SK-N-SH (cell line): ENCODE measurements around the gene PDCD6IP. TPM values are rescaled to one million over a fixed set of nuclear protein-coding genes. Genes with fewer than 3 reads are reported as not detected.

ENCODE experiments used
- CTCF ChIA-PET: fragments of 300-600, 350-600 bp; formaldehyde crosslinking; extraction: SDS; loops from one replicate; lab custom pipeline; 2021; lab: Yijun Ruan, JAX
- POLR2A ChIA-PET: fragments of 350-600 bp; sonication (Branson Sonifier 250); formaldehyde crosslinking; extraction: SDS; loops from one replicate; lab custom pipeline; 2020; ENCODE audit warnings: antibody characterized with exemption, inconsistent platforms; lab: Yijun Ruan, JAX
- DNase-seq: peaks from one replicate; pipeline ENCODE4 v3.0.0; 2012
- H2AFZ ChIP-seq: fragments of 200-600 bp; sonication (generic); 2 replicates; pipeline ENCODE4 v1.8.1; 2016; ENCODE audit warnings: antibody characterized with exemption, mild to moderate bottlenecking, low read depth
- H3F3A ChIP-seq: fragments of 200-600 bp; sonication (generic); replicated peaks from 2 replicates; pipeline ENCODE3; 2016; ENCODE audit warnings: antibody characterized with exemption, mild to moderate bottlenecking; ENCODE audit not compliant: insufficient read depth
- H3K27ac ChIP-seq, 2 experiments: fragments of 200-500 bp in 1 of 2; fragments of 200-600 bp in 1 of 2; sonication (Bioruptor generic) in 1 of 2; sonication (generic), shearing (Covaris generic) in 1 of 2; 2 replicates each; pipeline versions ENCODE4 v1.5.1 to v1.6.1; 2014 to 2016; ENCODE audit warnings: low read depth in 2 of 2, inconsistent platforms in 1 of 2, low read length in 1 of 2, mild to moderate bottlenecking in 1 of 2, mixed read lengths in 1 of 2
- H3K27me3 ChIP-seq: fragments of 200-600 bp; sonication (generic), shearing (Covaris generic); 2 replicates; pipeline ENCODE4 v1.6.1; 2016; ENCODE audit warnings: mixed run types; ENCODE audit not compliant: insufficient read depth
- H3K36me3 ChIP-seq, 2 experiments: fragments of 200-500 bp in 1 of 2; fragments of 200-600 bp in 1 of 2; sonication (Bioruptor generic) in 1 of 2; sonication (generic) in 1 of 2; replicated peaks in 1 of 2; 2 replicates each; pipeline versions ENCODE3 to v1.5.1; 2014 to 2016; ENCODE audit warnings: low read length in 1 of 2, mild to moderate bottlenecking in 1 of 2; ENCODE audit not compliant: insufficient read depth in 2 of 2, control insufficient read depth in 1 of 2
- H3K4me1 ChIP-seq, 2 experiments: fragments of 200-500 bp in 1 of 2; fragments of 200-600 bp in 1 of 2; sonication (Bioruptor generic) in 1 of 2; sonication (generic), shearing (Covaris generic) in 1 of 2; 2 replicates each; pipeline versions ENCODE4 v1.5.1 to v1.6.1; 2014 to 2016; ENCODE audit warnings: low read depth in 1 of 2, low read length in 1 of 2, mixed run types in 1 of 2; ENCODE audit not compliant: insufficient read depth in 2 of 2, control insufficient read depth in 1 of 2
- H3K4me2 ChIP-seq: fragments of 200-600 bp; sonication (generic), shearing (Covaris generic); 2 replicates; pipeline ENCODE4 v1.6.1; 2017; ENCODE audit warnings: mixed run types
- H3K4me3 ChIP-seq, 2 experiments: fragments of 200-500 bp in 1 of 2; fragments of 200-600 bp in 1 of 2; sonication (Bioruptor generic) in 1 of 2; sonication (generic), shearing (Covaris generic) in 1 of 2; 2 replicates each; pipeline versions ENCODE4 v1.5.1 to v1.8.1; 2014 to 2016; ENCODE audit warnings: low read depth in 2 of 2, inconsistent platforms in 1 of 2, low read length in 1 of 2, mild to moderate bottlenecking in 1 of 2, mixed read lengths in 1 of 2, moderate library complexity in 1 of 2
- H3K79me2 ChIP-seq: fragments of 200-600 bp; sonication (generic); 2 replicates; pipeline ENCODE4 v1.8.1; 2017; ENCODE audit warnings: mild to moderate bottlenecking; ENCODE audit not compliant: insufficient read depth
- H3K9ac ChIP-seq: fragments of 200-600 bp; sonication (generic); 2 replicates; pipeline ENCODE4 v1.6.1; 2017; ENCODE audit warnings: mixed run types
- H3K9me2 ChIP-seq: fragments of 200-600 bp; sonication (generic); 2 replicates; pipeline ENCODE4 v1.6.1; 2017; ENCODE audit warnings: mixed run types
- H3K9me3 ChIP-seq: fragments of 200-600 bp; sonication (generic); 2 replicates; pipeline ENCODE4 v1.6.1; 2017; ENCODE audit warnings: mixed run types, mild to moderate bottlenecking, moderate library complexity
- H4K20me1 ChIP-seq: fragments of 200-600 bp; sonication (generic); 2 replicates; pipeline ENCODE4 v1.6.1; 2017; ENCODE audit warnings: mild to moderate bottlenecking, mixed run types; ENCODE audit not compliant: insufficient read depth
- ELF1 ChIP-seq: IDR thresholded peaks from 2 replicates; pipeline ENCODE4 v1.4.0; 2012
- EP300 ChIP-seq, 2 experiments: IDR thresholded peaks; 2 replicates each; pipeline versions ENCODE4 v1.4.0 to v1.6.1; 2012; ENCODE audit warnings: borderline replicate concordance in 1 of 2, low read depth in 1 of 2, low read length in 1 of 2
- GABPA ChIP-seq: IDR thresholded peaks from 2 replicates; pipeline ENCODE4 v1.4.0; 2012; ENCODE audit warnings: low read depth, mild to moderate bottlenecking
- IRF3 ChIP-seq: fragments of 150-350 bp; IDR thresholded peaks from 2 replicates; pipeline ENCODE4 v1.6.1; 2016; ENCODE audit warnings: mild to moderate bottlenecking, low read depth, low read length
- MAX ChIP-seq: IDR thresholded peaks from 2 replicates; pipeline ENCODE4 v1.4.0; 2012; ENCODE audit warnings: low read depth
- MXI1 ChIP-seq: IDR thresholded peaks from 2 replicates; pipeline ENCODE4 v1.6.1; 2012; ENCODE audit warnings: mild to moderate bottlenecking, low read depth, low read length, improper control_type of control experiment
- POLR2AphosphoS5 ChIP-seq: IDR thresholded peaks from 2 replicates; pipeline ENCODE4 v1.6.1; 2012; ENCODE audit warnings: low read depth, low read length
- RXRA ChIP-seq: IDR thresholded peaks from 2 replicates; pipeline ENCODE4 v1.4.0; 2012; ENCODE audit warnings: low read depth, mild to moderate bottlenecking, borderline replicate concordance
- TAF1 ChIP-seq: IDR thresholded peaks from 2 replicates; pipeline ENCODE4 v1.6.1; 2012; ENCODE audit warnings: low read depth, mild to moderate bottlenecking, low read length, moderate library complexity, borderline replicate concordance
- WGBS: methylation state at CpG from one replicate; pipeline ENCODE4 v1.1.6; 2017; ENCODE audit warnings: low lambda C conversion rate; 5-methylcytosine and 5-hydroxymethylcytosine counted together
- polyA plus RNA-seq, 3 experiments: library from polyadenylated mRNA; depleted of rRNA; stranded (reverse); fragments of >200 nt; gene quantifications; 2 replicates each; pipeline ENCODE4 v1.2.3, GENCODE V29; 2012

PDCD6IP gene
- polyA plus RNA-seq, 1 of the 3 experiments (the other 2 are of a cell fraction), result 49.1 TPM

- no peaks in the 10 kb centered on the region for H4K20me1 ChIP-seq
- no peak overlapping the region for H3K4me3 ChIP-seq
- CTCF ChIA-PET, result interaction anchor here (1.3 kb wide), 2 partner anchors 27 to 35 kb away, joined by 3 to 7 read pairs; no protein-coding TSS in a partner anchor
- H3K36me3 ChIP-seq, result no peaks in the 10 kb centered on the region
- H3F3A ChIP-seq, result no peaks in the 10 kb centered on the region
- no peak overlapping the region; a peak in 1 of 4 replicates for H3K27ac ChIP-seq
- H3K79me2 ChIP-seq, result no peaks in the 10 kb centered on the region
- no peaks in the 10 kb centered on the region for H3K9me3 ChIP-seq
- H2AFZ ChIP-seq, result no peak overlapping the region
- peaks cover 20 to 44% of the 10 kb centered on the region in 2 experiments; a peak in 2 of 4 replicates for H3K4me1 ChIP-seq
- POLR2A ChIA-PET, result no interaction called here
- H3K9ac ChIP-seq, result no peak overlapping the region
- DNase-seq, result no peak
- H3K9me2 ChIP-seq, result no peaks in the 10 kb centered on the region
- no peak overlapping the region for H3K4me2 ChIP-seq
- no peaks in the 10 kb centered on the region for H3K27me3 ChIP-seq
- TF ChIP-seq RXRA (no peak), TAF1 (no peak), EP300 (IDR thresholded peaks at IDR 0.05; ENCODE audit: borderline replicate concordance in 1 of 2, low read depth in 1 of 2, low read length in 1 of 2) (no peak), MXI1 (no peak), MAX (no peak), ELF1 (no peak), POLR2AphosphoS5 (no peak), IRF3 (no peak), GABPA (no peak)
- TF ChIP-seq, all 33 proteins: peak for 0
- 73% methylated on average over 4 of the region's 4 CpGs for WGBS
These were observed 119.8 kb downstream of the PDCD6IP start for GRCh38 chr3:33918126-33918756.

Other genes starting within 250 kb of the PDCD6IP start
- gene CLASP2, start 80.4 kb upstream of the PDCD6IP start, polyA plus RNA-seq (2012; rRNA removed), result 13.2 and 18.8 TPM in 2 replicates